Measurements from ENCODE around the gene EDRF1.
A peak's percentile ranks its signal among the peaks of the same experiment; 100 is the strongest.

Gene EDRF1

DNA sequence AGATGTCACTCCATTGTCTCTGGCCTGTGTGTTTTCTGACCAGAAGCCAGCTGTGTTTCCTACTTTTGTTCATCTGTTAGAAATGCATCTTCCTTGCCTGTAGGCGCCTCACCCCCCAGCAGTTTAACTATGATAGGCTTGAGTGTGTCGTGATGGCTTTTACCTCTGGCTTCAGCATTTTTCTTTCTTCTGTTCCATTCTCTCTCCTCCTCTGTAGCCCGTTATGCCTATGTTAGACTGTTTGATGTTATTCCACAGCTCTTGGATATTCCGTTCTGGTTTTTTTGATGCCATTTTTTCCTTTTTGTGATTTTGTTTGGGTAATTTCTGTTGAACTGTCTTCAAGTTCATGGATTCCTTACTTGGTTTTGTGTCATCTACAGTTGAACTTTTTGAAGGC lies 38.2 kb downstream of the EDRF1 start:
- Histone ChIP-seq H3K9me3 (ENCODE audit: control insufficient read depth in 2 of 2, low read length in 2 of 2) (no peaks in the 10 kb centered on the region), H3K27me3 (ENCODE audit: control insufficient read depth in 2 of 2, insufficient read depth in 2 of 2, low read length in 2 of 2) (no peaks in the 10 kb centered on the region), H3K36me3 (ENCODE audit: control insufficient read depth in 2 of 2, insufficient read depth in 2 of 2, low read length in 2 of 2) (peaks cover 41 to 52% of the 10 kb centered on the region in 2 donors), H3K4me3 (ENCODE audit: low read length in 2 of 2) (no peak overlapping the region), H3K9ac (ENCODE audit: low read depth in 1 of 2, low read length in 2 of 2) (no peak overlapping the region), H3K4me1 (ENCODE audit: control insufficient read depth in 2 of 2, insufficient read depth in 2 of 2, low read length in 2 of 2) (no peaks in the 10 kb centered on the region), H3K27ac (ENCODE audit: low read depth in 2 of 2, low read length in 2 of 2) (no peak overlapping the region)

DNA sequence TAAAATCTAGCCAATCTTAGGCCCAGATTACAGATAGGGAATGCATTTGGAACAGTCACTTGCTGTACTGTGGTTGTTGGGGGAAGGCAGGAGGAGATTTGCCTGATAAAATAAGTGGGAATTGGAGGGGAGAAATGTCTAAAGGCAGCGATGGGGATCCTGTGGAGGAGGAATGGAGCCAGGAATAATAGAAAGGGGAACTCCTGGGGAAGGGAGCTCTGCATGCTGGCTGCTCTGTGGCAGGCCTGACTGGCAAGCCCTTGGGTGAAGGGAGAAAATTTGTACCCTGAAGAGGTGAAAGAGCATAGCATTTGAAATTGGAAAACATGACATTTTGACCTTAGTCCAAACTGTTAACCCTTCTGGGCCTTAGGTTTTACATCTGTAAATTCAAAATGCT lies 42.5 kb downstream of the EDRF1 start:
- no peaks in the 10 kb centered on the region for H3K27me3 ChIP-seq (ENCODE audit: control insufficient read depth in 2 of 2, insufficient read depth in 2 of 2, low read length in 2 of 2)
- no peak overlapping the region for H3K9ac ChIP-seq (ENCODE audit: low read depth in 1 of 2, low read length in 2 of 2)
- no peak overlapping the region for H3K27ac ChIP-seq (ENCODE audit: low read depth in 2 of 2, low read length in 2 of 2)
- no peaks in the 10 kb centered on the region for H3K9me3 ChIP-seq (ENCODE audit: control insufficient read depth in 2 of 2, low read length in 2 of 2)
- peaks cover 46 to 55% of the 10 kb centered on the region in 2 donors for H3K36me3 ChIP-seq (ENCODE audit: control insufficient read depth in 2 of 2, insufficient read depth in 2 of 2, low read length in 2 of 2)
- H3K4me1 ChIP-seq (ENCODE audit: control insufficient read depth in 2 of 2, insufficient read depth in 2 of 2, low read length in 2 of 2) = no peaks in the 10 kb centered on the region
- no peak overlapping the region for H3K4me3 ChIP-seq (ENCODE audit: low read length in 2 of 2)

DNA sequence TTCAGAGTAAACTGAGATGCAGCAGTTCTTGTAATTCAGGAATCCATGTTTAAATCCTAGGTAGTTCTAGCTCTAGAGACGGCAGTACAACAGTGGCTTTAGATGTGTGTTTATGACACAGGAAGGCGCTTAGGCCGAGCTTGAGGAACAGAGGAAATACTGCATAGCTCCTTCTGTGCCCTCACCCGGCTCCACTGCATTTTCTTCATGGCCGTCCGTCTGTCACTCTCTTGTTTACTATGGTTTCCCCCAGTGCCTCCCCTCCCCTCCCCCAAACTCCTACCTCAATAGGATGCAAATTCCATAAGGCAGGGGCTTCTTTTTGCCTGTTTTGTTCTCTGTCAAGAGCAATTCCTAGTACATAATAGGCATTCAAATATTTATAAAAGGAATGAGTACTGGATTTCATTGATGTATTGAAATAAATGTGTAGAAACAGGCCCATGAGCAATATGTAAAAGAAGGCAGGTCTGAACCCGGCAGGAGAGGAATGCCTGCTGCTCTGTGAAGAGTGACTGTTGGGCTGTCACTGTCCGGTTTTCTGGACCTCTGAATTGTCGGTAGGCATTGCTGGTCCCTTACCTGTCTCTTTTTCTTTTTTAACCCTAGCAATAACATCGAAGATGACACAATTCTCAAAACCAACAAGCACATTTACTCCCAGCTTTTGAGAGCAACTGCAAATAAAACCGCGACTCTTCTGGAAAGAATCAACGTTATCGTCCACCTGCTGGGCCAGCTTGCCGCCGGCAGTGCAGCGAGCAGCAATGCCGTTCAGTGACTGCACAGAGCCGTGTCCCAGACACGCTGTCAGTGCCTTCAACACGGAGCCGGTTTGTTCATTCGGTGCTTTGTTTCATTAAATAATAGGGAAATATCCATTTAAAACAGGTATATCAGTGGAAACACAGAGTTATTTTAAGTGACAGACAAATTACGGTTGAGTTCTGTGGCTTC lies 43.5 kb downstream of the EDRF1 start:
- H3K36me3 ChIP-seq (ENCODE audit: control insufficient read depth in 2 of 2, insufficient read depth in 2 of 2, low read length in 2 of 2) = peaks cover 41 to 52% of the 10 kb centered on the region in 2 donors
- H3K27me3 ChIP-seq (ENCODE audit: control insufficient read depth in 2 of 2, insufficient read depth in 2 of 2, low read length in 2 of 2) = no peaks in the 10 kb centered on the region
- no peak overlapping the region for H3K27ac ChIP-seq (ENCODE audit: low read depth in 2 of 2, low read length in 2 of 2)
- H3K4me3 ChIP-seq (ENCODE audit: low read length in 2 of 2) = no peak overlapping the region
- H3K4me1 ChIP-seq (ENCODE audit: control insufficient read depth in 2 of 2, insufficient read depth in 2 of 2, low read length in 2 of 2) = no peaks in the 10 kb centered on the region
- H3K9me3 ChIP-seq (ENCODE audit: control insufficient read depth in 2 of 2, low read length in 2 of 2) = no peaks in the 10 kb centered on the region
- no peak overlapping the region for H3K9ac ChIP-seq (ENCODE audit: low read depth in 1 of 2, low read length in 2 of 2)

DNA sequence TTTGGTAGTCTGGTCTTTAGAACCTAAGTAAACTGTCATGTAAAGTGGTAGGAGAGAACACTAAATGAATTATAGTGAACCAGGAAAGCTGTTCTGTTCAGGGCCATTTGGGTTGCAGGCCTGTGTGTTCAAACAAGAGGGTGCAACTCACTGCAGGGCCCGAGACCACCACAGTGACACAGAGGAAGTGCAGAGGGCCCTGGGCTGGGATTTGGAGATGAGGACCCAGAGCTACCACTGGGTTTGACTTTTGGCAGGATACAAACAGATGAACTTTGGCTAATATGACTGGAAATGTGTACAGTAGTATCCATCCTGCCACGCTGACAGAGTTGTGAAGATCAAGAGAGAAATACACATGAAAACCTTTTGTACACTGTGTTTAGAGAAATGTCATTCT lies 46.3 kb downstream of the EDRF1 start:
- Histone ChIP-seq H3K4me3 (ENCODE audit: low read length in 2 of 2) (no peak overlapping the region), H3K9ac (ENCODE audit: low read depth in 1 of 2, low read length in 2 of 2) (no peak overlapping the region), H3K27me3 (ENCODE audit: control insufficient read depth in 2 of 2, insufficient read depth in 2 of 2, low read length in 2 of 2) (no peaks in the 10 kb centered on the region), H3K4me1 (ENCODE audit: control insufficient read depth in 2 of 2, insufficient read depth in 2 of 2, low read length in 2 of 2) (no peaks in the 10 kb centered on the region), H3K36me3 (ENCODE audit: control insufficient read depth in 2 of 2, insufficient read depth in 2 of 2, low read length in 2 of 2) (peaks cover 23 to 40% of the 10 kb centered on the region in 2 donors), H3K9me3 (ENCODE audit: control insufficient read depth in 2 of 2, low read length in 2 of 2) (no peaks in the 10 kb centered on the region), H3K27ac (ENCODE audit: low read depth in 2 of 2, low read length in 2 of 2) (no peak overlapping the region)

DNA sequence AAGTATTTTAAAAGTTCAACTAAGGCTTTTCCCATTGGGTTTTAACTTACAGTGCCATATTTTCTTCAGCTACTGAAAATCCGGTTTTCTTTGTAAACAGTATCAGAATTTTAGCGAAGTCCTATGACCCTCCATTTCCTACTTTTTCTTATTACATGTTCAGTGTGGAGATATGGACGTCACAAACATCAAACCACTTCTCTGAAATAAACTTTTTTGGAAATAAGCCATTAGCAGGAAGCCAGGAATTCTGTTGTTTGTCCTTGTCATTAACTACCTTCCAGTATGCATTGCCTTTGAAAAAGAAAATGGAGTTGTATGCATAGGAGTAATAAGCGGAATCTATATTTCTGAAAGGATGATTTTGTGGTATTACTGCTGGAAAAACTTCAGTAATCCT lies 47.0 kb downstream of the EDRF1 start:
- H3K4me3 ChIP-seq (ENCODE audit: low read length in 2 of 2) = no peak overlapping the region

DNA sequence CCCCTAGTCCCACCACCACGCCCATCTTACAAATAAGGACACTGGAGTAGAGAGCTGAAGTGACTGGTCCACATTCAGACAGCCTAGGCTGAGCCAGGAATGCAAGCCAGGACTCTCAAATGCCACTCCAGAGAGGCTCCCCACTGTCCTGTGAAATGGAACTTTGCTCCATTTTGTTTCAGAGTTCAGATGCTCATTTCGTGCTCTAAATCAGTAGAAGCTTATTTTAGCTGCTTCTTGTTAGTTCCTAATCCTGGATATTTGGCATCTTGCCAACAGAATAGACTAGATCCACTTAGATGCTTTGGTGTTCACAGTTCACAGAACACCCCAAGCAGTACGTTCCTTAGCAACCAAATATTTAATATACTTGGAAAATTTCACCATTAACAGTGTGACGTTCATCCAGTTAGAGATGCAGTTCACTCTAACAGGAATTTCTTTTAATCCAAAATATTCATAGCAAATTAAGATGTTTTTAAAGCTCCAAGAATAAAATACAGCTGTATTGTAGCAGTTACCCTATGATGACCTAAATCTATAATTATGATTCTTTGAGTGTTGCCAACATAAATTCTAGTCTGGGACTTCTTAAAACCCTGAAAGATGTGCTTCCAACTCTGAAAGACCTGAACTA lies 48.8 kb downstream of the EDRF1 start:
- Histone ChIP-seq H3K27ac (ENCODE audit: low read depth in 2 of 2, low read length in 2 of 2) (peak overlapping the region in 1 of 2 donors; percentile 62), H3K9ac (ENCODE audit: low read depth in 1 of 2, low read length in 2 of 2) (no peak overlapping the region), H3K27me3 (ENCODE audit: control insufficient read depth in 2 of 2, insufficient read depth in 2 of 2, low read length in 2 of 2) (no peaks in the 10 kb centered on the region), H3K36me3 (ENCODE audit: control insufficient read depth in 2 of 2, insufficient read depth in 2 of 2, low read length in 2 of 2) (peaks cover 16 to 22% of the 10 kb centered on the region in 2 donors), H3K9me3 (ENCODE audit: control insufficient read depth in 2 of 2, low read length in 2 of 2) (no peaks in the 10 kb centered on the region), H3K4me3 (ENCODE audit: low read length in 2 of 2) (no peak overlapping the region), H3K4me1 (ENCODE audit: control insufficient read depth in 2 of 2, insufficient read depth in 2 of 2, low read length in 2 of 2) (no peaks in the 10 kb centered on the region)

More for the DNA sequence above, 47.0 kb downstream of the EDRF1 start:
- H3K27ac ChIP-seq (ENCODE audit: low read depth in 2 of 2, low read length in 2 of 2) = no peak overlapping the region
- H3K27me3 ChIP-seq (ENCODE audit: control insufficient read depth in 2 of 2, insufficient read depth in 2 of 2, low read length in 2 of 2) = no peaks in the 10 kb centered on the region
- H3K4me1 ChIP-seq (ENCODE audit: control insufficient read depth in 2 of 2, insufficient read depth in 2 of 2, low read length in 2 of 2) = no peaks in the 10 kb centered on the region
- no peak overlapping the region for H3K9ac ChIP-seq (ENCODE audit: low read depth in 1 of 2, low read length in 2 of 2)
- no peaks in the 10 kb centered on the region for H3K9me3 ChIP-seq (ENCODE audit: control insufficient read depth in 2 of 2, low read length in 2 of 2)
- H3K36me3 ChIP-seq (ENCODE audit: control insufficient read depth in 2 of 2, insufficient read depth in 2 of 2, low read length in 2 of 2) = peaks cover 18 to 37% of the 10 kb centered on the region in 2 donors

DNA sequence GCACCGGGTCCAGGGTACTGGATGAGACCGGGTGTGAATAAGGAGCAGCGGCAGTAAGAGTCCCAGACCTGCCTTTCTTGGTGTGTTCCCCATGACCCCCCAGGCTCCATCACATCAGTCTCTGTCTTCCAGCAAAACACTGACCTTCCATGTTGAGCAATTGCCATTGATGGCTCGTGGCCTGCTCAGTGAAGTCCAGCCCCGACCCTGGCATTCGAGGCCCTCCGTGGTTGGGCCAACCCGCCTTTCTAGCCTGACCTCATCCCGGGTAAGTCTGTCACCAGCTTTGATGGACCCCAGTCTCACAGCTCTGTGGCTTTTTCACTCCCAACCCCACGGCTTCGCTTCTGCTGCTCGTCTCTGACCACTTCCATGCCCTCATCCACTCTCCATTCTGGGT lies 49.7 kb downstream of the EDRF1 start:
- H3K9ac ChIP-seq (ENCODE audit: low read depth in 1 of 2, low read length in 2 of 2) = no peak overlapping the region
- no peaks in the 10 kb centered on the region for H3K9me3 ChIP-seq (ENCODE audit: control insufficient read depth in 2 of 2, low read length in 2 of 2)
- H3K4me3 ChIP-seq (ENCODE audit: low read length in 2 of 2) = no peak overlapping the region
- no peaks in the 10 kb centered on the region for H3K27me3 ChIP-seq (ENCODE audit: control insufficient read depth in 2 of 2, insufficient read depth in 2 of 2, low read length in 2 of 2)
- H3K36me3 ChIP-seq (ENCODE audit: control insufficient read depth in 2 of 2, insufficient read depth in 2 of 2, low read length in 2 of 2) = peaks cover 10 to 15% of the 10 kb centered on the region in 2 donors
- no peaks in the 10 kb centered on the region for H3K4me1 ChIP-seq (ENCODE audit: control insufficient read depth in 2 of 2, insufficient read depth in 2 of 2, low read length in 2 of 2)
- H3K27ac ChIP-seq (ENCODE audit: low read depth in 2 of 2, low read length in 2 of 2) = no peak overlapping the region

DNA sequence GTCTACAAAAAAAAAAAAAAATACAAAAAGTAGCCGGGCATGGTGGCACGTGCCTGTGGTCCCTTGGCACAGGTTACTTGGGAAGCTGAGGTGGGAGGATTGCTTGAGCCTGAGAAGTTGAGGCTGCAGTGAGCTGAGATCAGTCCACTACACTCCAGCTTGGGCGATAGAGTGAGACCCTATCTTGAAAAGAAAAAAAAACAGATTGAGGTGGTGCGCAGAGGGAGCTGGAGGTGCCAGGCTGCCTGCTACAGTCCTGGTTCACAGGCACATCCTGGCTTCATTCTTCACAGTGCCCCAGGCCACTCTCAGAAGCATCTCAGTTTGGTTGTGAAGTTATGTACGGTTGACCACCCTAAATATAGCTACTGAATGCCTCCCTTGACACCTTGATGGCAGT lies 51.3 kb downstream of the EDRF1 start:
- Histone ChIP-seq H3K4me3 (ENCODE audit: low read length in 2 of 2) (no peak overlapping the region), H3K27me3 (ENCODE audit: control insufficient read depth in 2 of 2, insufficient read depth in 2 of 2, low read length in 2 of 2) (no peaks in the 10 kb centered on the region), H3K9me3 (ENCODE audit: control insufficient read depth in 2 of 2, low read length in 2 of 2) (no peaks in the 10 kb centered on the region), H3K4me1 (ENCODE audit: control insufficient read depth in 2 of 2, insufficient read depth in 2 of 2, low read length in 2 of 2) (no peaks in the 10 kb centered on the region), H3K9ac (ENCODE audit: low read depth in 1 of 2, low read length in 2 of 2) (no peak overlapping the region), H3K36me3 (ENCODE audit: control insufficient read depth in 2 of 2, insufficient read depth in 2 of 2, low read length in 2 of 2) (peaks cover 0 to 4% of the 10 kb centered on the region in 2 donors), H3K27ac (ENCODE audit: low read depth in 2 of 2, low read length in 2 of 2) (no peak overlapping the region)

DNA sequence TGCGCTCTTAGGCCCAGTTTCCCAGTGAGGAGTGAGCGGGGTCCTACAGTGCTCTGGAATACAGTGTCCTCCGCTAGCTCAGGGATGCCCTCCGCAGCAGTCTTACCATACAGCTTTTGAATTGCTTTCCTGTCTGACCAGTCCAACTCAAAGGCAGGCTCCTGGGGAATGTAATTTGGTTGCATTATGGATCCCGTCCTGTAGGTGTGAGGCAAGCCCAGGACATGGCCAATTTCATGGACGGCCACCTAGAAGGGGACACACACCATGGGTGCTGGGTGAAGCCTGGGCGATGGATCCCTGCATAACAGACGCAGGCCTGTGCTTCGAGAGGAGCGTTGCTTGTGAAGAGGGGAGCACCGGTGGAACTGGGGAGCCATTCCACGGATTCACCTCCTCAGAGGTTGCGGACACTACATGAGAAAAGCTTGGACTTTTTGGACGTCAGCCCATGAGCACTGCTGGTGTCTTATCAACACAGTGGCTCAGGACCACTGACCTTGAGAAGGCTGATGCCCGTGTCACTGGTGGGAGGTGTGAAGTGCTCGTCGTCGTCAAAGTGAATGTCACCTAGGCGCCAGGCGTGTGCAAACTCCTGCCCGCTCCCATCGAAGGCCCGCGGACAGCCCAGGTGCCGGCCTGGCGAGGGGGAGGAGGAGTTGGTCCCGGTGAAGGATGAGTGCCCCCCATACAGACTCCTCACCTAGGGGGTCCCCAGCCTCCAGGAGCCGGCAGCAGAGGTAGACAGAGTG lies 52.8 kb downstream of the EDRF1 start:
- H3K9me3 ChIP-seq (ENCODE audit: control insufficient read depth in 2 of 2, low read length in 2 of 2) = no peaks in the 10 kb centered on the region
- no peak overlapping the region for H3K9ac ChIP-seq (ENCODE audit: low read depth in 1 of 2, low read length in 2 of 2)
- H3K36me3 ChIP-seq (ENCODE audit: control insufficient read depth in 2 of 2, insufficient read depth in 2 of 2, low read length in 2 of 2) = no peaks in the 10 kb centered on the region
- no peak overlapping the region for H3K27ac ChIP-seq (ENCODE audit: low read depth in 2 of 2, low read length in 2 of 2)
- H3K4me1 ChIP-seq (ENCODE audit: control insufficient read depth in 2 of 2, insufficient read depth in 2 of 2, low read length in 2 of 2) = no peaks in the 10 kb centered on the region
- no peak overlapping the region for H3K4me3 ChIP-seq (ENCODE audit: low read length in 2 of 2)
- H3K27me3 ChIP-seq (ENCODE audit: control insufficient read depth in 2 of 2, insufficient read depth in 2 of 2, low read length in 2 of 2) = no peaks in the 10 kb centered on the region

DNA sequence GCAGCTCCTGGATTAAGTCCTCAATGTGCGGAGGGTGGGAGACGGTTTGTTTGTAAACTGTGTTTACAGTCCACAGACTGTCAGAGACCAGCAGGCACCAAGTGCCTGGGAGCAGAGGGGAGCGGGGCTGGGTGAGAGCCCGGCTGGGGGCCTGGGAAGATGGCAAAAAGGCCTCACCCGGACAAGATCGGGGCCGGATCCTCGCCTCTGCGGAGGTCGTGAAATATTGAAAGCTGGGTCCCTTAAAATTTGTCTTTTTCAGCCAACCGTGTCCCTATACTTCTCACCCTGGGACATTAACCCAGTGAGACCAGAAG lies 53.3 kb downstream of the EDRF1 start:
- Histone ChIP-seq H3K9me3 (ENCODE audit: control insufficient read depth in 2 of 2, low read length in 2 of 2) (no peaks in the 10 kb centered on the region), H3K4me3 (ENCODE audit: low read length in 2 of 2) (no peak overlapping the region), H3K36me3 (ENCODE audit: control insufficient read depth in 2 of 2, insufficient read depth in 2 of 2, low read length in 2 of 2) (no peaks in the 10 kb centered on the region), H3K4me1 (ENCODE audit: control insufficient read depth in 2 of 2, insufficient read depth in 2 of 2, low read length in 2 of 2) (no peaks in the 10 kb centered on the region), H3K9ac (ENCODE audit: low read depth in 1 of 2, low read length in 2 of 2) (no peak overlapping the region), H3K27ac (ENCODE audit: low read depth in 2 of 2, low read length in 2 of 2) (no peak overlapping the region), H3K27me3 (ENCODE audit: control insufficient read depth in 2 of 2, insufficient read depth in 2 of 2, low read length in 2 of 2) (no peaks in the 10 kb centered on the region)

Data from mucosa of rectum (tissue), 2 donors.